NCI-H510A treated with DMSO at 0.1 percent for 48 hours (cell line): ENCODE measurements around the gene LAMC1.

Source experiments
- DNase-seq: peaks from one replicate; lab custom pipeline; 2025; lab: John Stamatoyannopoulos, UW

The LAMC1 gene

DNA sequence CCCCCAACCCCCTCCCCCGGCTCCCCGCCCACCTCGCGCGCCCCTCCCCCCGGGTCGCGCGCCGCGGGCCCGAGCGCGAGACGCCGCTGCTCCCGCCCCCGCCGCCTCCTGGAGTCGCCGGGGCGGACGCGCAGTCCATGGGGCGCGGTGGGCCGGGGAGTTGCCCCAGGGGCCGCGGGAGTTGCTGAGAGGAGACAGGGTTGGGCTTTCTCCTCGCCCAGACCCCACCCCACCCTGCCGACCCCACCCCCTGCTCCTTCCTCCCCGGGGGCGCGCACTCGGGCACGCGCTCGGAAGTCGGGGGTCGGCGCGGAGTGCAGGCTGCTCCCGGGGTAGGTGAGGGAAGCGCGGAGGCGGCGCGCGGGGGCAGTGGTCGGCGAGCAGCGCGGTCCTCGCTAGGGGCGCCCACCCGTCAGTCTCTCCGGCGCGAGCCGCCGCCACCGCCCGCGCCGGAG is at the start of gene LAMC1:
Gene LAMC1, plus strand, starts transcription at position 275 of the 455 bp plus-strand sequence. CDS start 297 bp downstream, outside the sequence.
- DNase-seq = peak; percentile 44

DNA sequence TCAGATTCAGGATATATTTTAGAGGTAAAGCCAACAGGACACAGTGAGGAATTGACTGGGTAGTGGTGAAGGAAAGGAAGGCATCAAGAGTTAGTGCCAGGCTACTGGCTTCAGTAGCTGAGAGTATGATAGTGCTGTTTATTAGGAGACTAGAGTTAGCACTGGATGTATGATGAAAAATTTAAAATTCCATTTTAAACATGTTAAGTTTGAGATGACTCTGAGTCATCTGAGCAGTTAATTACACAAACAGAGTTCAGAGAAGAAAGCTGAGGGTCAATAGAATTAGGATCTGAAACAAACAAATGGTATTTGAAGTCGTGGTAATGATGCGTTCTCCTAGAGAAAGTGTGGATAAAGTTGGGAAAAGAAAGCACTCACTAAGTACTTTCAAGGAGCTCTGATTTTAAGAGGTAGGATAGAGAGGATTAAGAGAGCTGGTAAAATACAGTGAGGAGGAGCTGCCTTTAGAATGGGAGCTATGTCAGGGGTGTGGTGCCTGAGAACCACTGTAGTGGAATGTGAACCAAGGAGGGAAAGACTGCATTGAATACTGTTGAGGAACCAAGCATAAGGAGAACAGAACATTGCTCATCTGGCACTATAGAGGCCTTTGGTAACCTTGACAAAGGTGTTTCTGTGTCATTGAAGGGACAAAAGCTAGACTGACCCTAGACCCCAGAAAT is 48.6 kb upstream of the LAMC1 start:
- no peak for DNase-seq

DNA sequence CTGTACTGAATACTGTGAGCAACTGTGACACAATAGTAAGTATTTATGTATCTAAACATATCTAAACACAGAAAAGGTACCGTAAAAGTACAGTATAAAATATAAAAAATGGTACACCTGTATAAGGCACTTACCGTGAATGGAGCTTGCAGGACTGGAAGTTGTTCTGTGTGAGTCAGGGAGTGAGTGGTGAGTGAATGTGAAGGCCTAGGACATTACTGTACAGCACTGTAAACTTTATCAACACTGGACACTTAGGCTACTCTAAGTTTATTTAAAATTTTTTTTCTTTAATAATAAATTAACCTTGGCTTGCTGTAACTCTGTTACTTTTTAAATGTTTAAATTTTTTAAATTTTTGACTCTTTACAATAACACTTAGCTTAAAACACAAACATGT is 45.7 kb upstream of the LAMC1 start:
- DNase-seq = no peak

DNA sequence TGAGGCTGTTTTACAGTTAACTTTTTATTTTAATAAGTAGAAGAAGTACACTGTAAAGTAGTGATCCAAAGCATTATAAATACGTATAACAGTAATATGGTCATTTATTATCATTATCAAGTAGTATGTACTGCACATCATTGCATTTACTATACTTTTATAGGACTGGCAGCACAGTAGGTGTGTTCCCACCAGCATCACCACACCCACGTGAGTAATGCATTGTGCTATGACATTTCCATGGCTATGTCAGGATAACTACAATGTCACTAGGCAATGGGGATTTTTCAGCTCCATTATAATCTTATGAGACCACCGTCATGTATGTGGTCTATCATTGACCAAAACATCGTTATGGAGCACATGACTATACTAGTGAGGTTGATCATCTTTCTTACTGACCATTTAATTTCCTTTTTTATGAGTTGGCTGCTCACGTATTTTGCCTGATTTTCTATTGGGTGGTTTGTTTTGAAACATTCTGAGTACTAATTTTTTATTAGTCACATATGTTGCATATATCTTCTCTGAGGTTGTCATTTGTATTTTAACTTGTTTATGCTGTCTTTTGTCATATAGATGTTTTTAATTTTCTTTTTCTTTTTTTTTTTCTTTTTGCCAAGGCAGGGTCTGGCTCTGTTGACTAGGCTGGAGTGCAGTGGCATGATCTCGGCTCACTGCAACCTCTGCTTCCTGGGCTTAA is 44.9 kb upstream of the LAMC1 start:
- no peak for DNase-seq

DNA sequence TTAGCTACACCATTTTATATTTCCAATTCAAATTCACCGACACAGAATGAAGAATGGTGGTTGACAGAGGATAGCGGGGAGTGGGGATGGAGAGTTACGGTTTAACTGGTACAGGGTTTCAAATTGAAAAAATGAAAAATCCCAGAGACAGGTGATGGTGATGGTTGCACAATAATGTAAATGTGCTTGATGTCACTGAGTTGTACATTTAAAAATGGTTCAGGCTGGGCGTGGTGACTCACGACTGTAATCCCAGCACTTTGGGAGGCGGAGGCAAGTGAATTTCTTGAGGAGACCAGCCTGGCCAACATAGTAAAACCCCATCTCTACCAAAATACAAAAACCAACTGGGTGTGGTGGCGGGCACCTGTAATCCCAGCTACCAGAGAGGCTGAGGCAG is 39.1 kb upstream of the LAMC1 start:
- DNase-seq = no peak

DNA sequence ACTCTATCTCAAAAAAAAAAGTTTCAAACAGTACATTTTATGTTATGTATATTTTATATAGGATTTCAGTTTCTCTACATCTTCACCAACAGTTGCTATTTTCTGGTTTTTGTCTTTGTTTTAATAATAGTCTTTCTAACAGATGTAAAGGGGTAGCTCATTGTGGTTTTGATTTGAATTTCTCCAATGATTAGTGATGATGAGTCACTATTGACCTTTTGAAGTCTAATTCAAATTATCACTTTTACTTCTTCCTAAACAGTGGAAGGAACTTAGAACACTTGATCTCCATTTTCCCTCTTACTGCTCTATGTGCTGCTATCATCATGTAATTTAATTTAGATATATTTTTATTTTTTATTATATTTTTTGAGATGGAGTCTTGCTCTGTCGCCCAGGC is 38.6 kb upstream of the LAMC1 start:
- DNase-seq = no peak

DNA sequence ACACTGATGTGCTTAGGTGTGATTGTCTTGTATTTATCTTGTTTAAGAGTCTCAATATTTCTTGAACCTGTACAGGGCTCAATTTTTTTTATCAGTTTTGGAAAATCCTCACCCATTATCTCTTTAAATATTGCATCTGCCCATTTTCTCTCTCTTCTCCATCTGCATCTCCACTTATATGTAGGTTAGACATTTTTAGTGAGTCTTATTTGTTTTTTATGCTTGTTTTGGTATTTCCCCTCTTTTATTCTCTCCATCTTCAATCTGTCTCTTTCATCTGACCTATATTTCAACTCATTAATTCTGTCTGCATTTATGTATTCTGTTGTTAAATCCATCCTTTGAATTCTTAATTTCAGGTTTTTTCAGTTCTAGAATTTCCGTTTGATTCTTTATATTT is 37.3 kb upstream of the LAMC1 start:
- no peak for DNase-seq

DNA sequence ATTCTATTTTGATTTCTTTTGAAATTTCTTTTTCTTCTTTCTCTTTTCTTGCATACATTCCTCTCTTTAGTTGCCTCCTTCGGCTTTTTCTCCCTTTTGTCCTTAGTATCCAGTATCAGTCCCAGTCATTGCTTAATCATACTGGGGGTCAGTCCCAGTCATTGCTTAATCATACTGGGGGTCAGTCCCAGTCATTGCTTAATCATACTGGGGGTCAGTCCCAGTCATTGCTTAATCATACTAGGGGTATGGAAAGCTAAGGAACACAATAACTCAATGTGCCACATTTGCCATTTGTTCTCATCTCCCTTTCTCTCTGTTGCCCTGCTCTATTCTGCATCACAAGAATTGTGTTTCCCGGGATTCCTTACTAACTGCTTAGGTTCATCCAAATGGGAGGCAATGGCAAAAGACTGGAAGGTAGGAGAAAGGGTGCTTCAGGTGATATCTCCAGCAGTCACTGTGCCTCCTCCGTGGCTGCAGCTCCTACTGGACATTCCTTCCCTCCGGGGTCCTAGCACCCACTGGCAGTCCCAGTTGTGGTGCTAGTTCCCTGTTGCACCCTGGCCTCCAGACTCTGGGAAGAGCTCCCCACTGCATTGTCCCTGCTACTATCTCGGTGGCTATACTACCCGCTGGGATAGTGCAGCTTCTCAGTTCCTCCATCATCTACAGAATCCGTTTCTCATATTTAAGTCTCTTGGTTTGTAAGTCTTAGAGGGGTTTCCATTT is 32.6 kb upstream of the LAMC1 start:
- no peak for DNase-seq

DNA sequence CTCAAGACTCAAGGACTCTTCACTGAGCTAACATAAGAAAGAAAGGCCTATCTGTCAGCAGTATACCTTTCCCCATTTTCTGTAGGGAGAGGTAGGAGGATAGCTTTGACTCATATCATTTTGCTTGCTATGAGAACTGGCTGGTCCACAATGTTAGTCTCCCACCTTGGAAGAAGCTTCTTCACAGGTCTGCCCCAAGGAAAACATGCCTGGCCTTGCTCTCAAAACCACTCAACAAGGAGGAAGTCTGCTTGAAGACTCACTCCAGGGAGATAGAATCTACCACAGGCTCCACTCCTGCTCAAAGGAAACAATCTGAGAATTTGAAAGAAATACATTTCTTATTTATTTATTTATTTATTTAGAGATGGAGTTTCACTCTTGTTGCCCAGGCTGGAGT is 29.5 kb upstream of the LAMC1 start:
- no peak for DNase-seq

DNA sequence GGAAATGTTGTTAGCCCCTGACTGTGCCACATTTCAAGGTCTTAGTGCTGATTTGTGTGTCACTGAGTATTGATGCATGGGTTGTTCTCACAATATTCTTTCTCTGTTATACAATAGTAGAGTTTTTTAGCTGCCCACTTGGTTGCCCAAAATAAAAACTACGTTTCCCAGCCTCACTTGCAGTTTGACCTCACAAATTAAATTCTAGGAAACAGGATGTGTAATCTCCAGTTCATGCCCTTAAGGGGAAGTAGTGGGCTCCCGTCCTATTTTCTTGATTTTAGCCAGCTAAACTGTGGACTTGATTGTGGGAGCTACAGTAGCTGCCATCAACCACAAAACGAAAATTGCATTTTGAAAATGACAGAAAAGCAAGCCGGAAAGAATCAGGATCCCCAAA is 27.3 kb upstream of the LAMC1 start:
- no peak for DNase-seq

DNA sequence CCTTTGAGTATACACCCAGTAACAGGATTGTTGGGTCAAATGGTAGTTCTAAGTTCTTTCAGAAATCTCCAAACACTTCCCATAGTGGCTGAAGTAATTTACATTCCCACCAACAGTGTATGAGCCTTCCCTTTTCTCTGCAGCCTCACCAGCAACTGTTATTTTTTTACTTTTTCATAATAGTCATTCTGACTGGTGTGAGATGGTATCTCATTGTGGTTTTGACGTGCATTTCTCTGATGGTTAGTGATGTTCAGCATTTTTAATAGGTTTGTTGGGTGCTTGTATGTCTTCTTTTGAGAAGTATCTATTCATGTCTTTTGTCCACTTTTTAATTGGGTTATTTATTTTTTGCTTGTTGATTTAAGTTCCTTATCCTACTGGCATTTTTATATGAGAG is 26.4 kb upstream of the LAMC1 start:
- no peak for DNase-seq

DNA sequence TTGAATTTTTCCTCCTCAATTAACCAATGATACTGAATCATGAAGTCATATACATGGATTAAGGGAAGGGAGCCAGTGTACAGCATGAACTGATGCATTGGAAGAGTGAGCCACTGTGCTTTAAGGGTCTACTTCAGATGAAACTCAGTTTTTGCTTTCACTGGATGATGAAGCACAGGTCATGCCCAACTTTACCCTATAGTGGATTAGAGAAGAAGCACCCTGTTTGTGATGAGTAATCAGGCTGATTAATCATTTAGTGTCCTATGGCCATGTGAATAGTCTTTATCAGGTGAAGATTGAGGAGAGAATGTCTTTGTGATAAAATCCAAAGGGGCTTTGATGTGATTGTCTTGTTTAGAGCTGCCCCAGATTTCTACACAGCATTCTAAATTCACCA is 24.7 kb upstream of the LAMC1 start:
- no peak for DNase-seq

DNA sequence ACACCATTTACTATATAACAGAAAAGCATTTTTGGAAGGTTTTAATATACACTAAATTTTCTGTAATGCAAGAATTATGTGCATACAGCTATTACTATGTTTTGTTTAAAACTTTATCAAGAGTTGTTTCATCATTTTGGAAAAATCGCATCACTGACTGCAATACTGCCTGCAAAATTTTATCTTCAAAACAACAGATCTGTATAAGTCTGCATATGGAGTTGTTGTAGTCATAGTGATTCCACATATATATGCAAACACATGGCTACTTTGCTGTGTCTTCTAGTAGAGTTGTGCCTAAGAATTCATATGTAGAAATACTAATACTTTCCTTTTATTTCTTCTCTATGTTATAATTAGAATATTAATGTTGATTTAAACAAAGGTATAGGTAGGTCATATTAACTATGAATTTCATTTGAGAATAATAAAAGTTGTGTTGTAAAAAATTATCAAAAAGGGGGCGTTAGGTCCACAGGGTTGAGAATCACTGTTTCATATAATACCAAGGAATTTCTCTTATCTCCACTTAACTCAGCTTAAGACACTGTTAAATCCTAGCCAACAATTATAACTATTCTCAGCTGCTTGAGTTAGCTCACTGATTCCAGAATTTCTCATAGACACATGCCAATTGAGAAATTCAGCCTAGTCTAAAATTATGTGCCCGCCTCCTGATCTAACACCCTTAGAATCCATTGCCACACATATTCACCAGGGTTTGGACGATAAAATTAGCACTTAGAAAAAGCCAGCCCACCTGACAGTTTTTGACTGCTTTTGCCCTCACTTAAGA is 22.9 kb upstream of the LAMC1 start:
- DNase-seq = no peak

DNA sequence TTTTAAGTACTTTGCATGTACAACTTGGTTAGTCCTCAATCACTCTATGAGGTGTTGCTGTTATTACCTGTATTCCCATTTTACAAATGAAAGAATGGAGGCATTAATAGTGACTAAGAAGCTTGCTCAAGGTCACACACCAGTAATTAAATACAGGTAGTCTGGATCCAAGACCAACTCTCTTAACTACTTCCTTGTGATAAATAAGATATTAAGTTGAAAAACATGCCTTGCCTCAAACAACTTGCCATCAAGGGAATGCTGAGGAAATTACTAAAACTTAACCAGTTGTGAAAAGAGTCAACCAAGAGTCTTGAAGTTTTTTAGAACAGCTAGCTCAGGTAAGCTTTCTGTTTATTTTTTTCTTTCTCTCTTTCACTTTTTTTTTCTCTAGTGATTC is 21.0 kb upstream of the LAMC1 start:
- DNase-seq = no peak

DNA sequence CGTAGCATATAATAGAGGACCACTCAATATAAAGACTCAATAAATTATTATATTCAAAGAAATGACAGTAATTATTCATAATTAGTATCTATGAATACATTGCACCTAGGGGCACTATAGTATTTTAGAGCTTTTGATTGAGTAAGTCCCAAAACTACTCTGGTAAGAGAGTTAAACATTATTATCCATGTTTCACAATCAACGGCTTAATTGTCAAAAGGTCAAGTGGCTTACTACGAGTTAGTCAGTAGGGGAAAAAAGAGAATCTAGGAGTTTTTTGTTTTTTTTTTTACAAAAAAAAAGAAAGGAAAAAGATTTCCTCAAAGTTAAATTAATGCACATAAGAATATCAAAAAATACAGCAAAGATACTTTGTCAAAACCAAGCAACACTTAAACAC is 20.4 kb upstream of the LAMC1 start:
- no peak for DNase-seq

DNA sequence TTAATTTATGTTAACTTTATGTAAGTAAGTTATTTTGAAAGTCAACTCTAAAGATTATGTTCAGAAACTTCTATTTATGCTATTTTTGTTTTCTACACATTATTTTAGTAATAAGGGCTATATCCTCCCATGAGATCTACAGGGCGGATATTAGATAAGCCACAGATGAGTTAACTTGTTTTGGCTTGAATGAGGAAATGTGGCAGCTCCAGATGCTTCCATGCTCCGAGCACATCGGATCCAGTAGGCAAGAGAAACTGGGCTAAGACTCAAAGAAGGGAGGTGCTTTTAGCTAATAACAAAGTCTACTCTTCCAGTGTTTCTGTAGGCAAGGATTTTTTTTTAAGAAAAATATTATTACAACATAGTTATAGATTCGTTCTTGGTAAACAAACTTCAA is 20.0 kb upstream of the LAMC1 start:
- DNase-seq = no peak

DNA sequence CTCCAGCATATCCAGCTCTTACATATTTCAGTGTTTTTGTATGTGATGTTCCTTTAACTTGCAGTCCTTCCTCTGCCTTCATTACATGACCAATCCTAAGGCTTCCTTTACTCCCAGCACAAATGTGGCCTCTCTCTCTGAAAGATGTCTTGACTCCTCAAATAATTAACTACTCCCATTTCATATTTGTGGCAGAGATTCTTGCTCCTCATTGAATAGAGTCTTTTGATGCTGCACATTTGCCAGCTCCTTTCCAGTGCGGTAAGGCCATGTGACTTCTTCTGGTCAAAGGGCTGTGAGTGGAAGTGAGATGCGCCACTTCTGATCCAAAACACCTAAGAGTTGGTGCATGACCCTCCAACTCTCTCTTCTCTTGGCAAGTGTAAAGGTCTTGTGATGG is 19.1 kb upstream of the LAMC1 start:
- no peak for DNase-seq

DNA sequence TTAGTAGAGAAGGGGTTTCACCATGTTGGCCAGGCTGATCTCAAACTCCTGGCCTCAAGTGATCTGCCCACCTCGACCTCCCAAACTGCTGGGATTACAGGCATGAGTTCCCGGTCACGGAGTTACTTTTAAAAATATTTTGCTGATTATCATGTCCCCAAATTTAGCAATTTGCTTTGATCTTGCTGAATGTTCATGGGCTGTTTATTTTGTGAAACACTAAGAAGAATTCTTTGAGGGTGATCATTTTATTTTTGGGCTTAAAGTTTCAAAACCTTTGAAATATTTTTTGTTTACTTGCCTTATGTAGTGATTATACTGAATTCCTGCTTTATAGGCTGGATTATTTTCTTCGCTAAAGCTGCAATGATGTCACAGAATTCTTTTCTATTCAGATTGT is 11.4 kb upstream of the LAMC1 start:
- DNase-seq = no peak

DNA sequence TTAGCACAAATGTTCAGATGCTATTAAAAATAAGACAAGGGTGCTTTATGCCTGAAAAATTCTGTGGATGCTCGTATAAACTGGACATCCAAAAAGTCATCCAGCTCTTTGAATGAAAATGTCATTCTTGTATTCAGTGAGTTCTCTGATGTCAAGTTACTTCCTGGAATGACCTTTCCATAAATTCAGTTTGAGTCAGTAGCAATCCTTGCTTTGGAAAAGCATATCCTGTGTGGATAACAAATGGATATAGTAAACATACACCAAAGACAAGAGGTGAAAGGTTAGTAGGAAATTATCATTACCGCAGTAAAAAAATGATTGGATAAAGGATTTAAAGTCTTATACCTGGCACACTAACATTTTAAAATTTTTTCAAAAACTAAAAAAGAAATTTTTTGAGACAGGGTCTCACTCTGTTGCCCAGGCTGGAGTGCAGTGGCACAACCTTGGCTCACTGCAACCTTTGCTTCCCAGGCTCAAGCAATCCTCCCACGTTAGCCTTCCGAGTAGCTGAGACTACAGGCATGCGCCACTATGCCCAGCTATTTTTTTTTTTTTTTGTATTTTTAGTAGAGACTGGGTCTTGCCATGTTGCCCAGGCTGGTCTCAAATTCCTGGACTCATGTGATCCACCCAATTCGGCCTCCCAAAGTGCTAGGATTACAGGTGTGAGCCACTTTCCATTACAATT is 10.8 kb upstream of the LAMC1 start:
- no peak for DNase-seq

DNA sequence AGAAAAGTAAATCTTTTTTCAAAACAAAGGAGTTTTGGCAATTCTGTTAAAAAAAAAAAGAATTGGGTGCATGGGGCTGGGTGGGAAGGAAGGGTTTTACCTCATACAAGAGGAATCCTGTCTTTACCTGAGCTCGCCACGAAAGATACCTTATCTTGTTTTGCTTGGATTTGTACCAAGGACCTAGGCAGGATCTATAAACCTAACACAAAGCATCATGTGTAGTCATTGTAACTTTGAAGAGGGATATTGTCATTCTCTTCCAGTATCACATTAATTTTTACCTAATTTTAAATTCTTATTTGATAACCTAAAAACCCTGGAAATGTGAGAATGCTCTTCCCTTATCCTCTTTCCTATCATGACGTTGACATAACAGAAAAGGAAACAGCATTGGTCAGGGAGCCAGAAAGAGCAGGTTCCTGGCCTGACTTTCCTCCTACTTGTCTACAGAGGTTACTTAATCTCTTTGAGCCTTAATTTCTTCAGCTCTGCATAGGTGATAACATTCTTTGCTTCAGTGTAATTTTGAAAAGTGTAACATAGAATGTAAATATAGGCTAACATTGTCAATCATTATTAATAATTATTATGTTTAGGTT is 4.0 kb upstream of the LAMC1 start:
- no peak for DNase-seq

DNA sequence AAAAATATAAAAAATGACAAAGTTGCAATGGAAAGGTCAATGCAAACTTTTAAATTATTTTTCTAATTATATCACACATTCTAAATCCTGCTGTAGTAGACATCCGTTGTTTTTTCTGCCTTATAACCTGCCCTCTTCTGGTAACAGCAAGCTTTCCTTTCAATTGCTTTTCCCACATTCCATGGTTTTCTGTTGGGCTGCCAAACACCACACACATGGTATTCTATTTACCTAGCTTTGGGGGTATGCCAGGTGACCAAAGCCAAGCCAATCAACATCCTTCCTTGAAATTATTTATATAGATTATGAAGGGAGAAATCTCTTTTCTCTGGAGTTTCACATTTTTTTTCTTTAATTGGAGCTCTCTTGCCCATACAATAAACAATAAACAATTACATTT is 3.4 kb upstream of the LAMC1 start:
- DNase-seq = no peak
